ENCODE measurements around the gene LRRFIP2.

GRCh38 chr3:37094636-37095035 lies 79.7 kb downstream of the LRRFIP2 start:
- TF ChIP-seq CTCF (IDR thresholded peaks at IDR 0.05), result no peak
- TF ChIP-seq POLR2A (IDR thresholded peaks at IDR 0.05), result no peak
